ENCODE results near the gene N4BP2L1.
A peak's percentile ranks its signal among the peaks of the same experiment; 100 is the strongest.
"Not testable (repeated sequence)": the region's sequence is repeated elsewhere in the genome, so short reads cannot be mapped to it uniquely, and the experiment has no call there.

N4BP2L1 gene

GRCh38 chr13:32383836-32384618, 43.9 kb downstream of the N4BP2L1 start:
- TF ChIP-seq CTCF (IDR thresholded peaks at IDR 0.05; ENCODE audit: low read depth, low read length, missing control alignments), result no peak
- DNase-seq (ENCODE audit: extremely low read depth, low read depth), result no peak
- no peak overlapping the region for H3K4me3 ChIP-seq (replicated peaks; ENCODE audit: low read depth, low read length)

- peak; percentile 39 for TF ChIP-seq CTCF (IDR thresholded peaks at IDR 0.05; ENCODE audit: low read depth, low read length, missing control alignments)
- DNase-seq (ENCODE audit: extremely low read depth, low read depth), result peak; percentile 4
- no peak overlapping the region for H3K4me3 ChIP-seq (replicated peaks; ENCODE audit: low read depth, low read length)
These were observed 46.4 kb downstream of the N4BP2L1 start for GRCh38 chr13:32381539-32381938.

- H3K4me3 ChIP-seq (replicated peaks; ENCODE audit: low read depth, low read length), result no peak overlapping the region
- no peak for TF ChIP-seq CTCF (IDR thresholded peaks at IDR 0.05; ENCODE audit: low read depth, low read length, missing control alignments)
- no peak for DNase-seq (ENCODE audit: extremely low read depth, low read depth)
These were observed 49.9 kb downstream of the N4BP2L1 start for GRCh38 chr13:32378012-32378411.

DNA sequence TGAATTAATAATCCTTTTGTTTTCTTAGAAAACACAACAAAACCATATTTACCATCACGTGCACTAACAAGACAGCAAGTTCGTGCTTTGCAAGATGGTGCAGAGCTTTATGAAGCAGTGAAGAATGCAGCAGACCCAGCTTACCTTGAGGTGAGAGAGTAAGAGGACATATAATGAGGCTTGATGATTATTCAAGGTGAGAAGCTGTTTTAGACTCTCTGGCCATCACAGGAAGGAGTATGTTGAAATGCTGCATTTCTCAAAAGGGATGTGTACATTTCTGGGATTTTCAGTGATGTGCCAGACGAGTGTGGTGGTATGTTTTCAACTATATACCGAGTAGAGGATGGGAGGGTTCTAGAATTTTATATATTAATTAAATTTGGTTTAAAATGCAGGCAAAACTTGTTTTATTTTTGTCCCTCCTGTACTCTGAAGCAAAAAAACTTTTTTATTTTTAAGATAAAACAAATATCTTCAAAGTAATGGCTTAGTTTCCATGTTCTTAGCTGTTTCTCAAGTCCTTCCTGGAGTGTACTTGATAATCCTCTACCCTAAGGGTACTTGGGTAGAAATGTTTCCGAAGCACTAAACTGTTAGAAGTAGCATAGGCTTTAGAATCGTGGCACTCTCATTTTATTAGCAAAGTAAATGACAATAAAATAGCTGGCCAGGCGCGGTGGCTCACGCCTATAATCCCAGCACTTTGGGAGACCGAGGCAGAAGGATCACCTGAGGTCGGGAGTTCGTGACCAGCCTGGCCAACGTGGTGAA, 51.1 kb downstream of the N4BP2L1 start:
- TF ChIP-seq CTCF (IDR thresholded peaks at IDR 0.05; ENCODE audit: low read depth, low read length, missing control alignments), result no peak

DNA sequence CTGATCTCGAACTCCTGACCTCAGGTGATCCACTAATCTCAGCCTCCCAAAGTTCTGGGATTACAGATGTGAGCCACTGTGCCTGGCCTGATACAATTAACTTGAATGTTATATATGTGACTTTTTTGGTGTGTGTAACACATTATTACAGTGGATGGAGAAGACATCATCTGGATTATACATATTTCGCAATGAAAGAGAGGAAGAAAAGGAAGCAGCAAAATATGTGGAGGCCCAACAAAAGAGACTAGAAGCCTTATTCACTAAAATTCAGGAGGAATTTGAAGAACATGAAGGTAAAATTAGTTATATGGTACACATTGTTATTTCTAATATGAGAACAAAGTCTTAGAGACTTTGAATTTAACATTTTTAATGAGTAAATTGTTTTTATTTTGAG, 57.1 kb downstream of the N4BP2L1 start:
- H3K4me3 ChIP-seq (replicated peaks; ENCODE audit: low read depth, low read length), result no peak overlapping the region
- DNase-seq (ENCODE audit: extremely low read depth, low read depth), result no peak
- TF ChIP-seq CTCF (IDR thresholded peaks at IDR 0.05; ENCODE audit: low read depth, low read length, missing control alignments), result no peak

More for the DNA sequence above, 51.1 kb downstream of the N4BP2L1 start:
- no peak overlapping the region for H3K4me3 ChIP-seq (replicated peaks; ENCODE audit: low read depth, low read length)
- DNase-seq (ENCODE audit: extremely low read depth, low read depth), result no peak

- TF ChIP-seq CTCF (IDR thresholded peaks at IDR 0.05; ENCODE audit: low read depth, low read length, missing control alignments), result no peak
- H3K4me3 ChIP-seq (replicated peaks; ENCODE audit: low read depth, low read length), result no peak overlapping the region
- DNase-seq (ENCODE audit: extremely low read depth, low read depth), result no peak
These were observed 65.4 kb downstream of the N4BP2L1 start for GRCh38 chr13:32362574-32362973.

DNA sequence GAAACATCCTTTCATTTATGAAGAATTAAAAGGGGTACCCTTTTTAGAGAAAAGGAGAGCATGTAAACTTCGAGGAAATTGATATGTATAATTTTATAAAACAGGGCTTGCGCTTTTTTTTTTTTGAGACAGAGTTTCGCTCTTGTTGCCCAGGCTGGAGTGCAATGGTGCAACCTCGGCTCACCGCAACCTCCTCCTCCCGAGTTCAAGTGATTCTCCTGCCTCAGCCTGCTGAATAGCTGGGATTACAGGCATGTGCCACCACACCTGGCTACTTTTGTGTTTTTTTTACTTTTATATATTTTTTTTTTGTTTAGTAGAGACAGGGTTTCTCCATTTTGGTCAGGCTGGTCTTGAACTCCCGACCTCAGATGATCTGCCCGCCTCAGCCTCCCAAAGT, 72.0 kb downstream of the N4BP2L1 start:
- H3K4me3 ChIP-seq (replicated peaks; ENCODE audit: low read depth, low read length); DNase-seq (ENCODE audit: extremely low read depth, low read depth): not testable (repeated sequence)
